ENCODE data around the gene TPCN1.

Gene TPCN1

GRCh38 chr12:113221181-113221996 is at the start of gene TPCN1:
TSS of gene TPCN1 (plus strand) at chr12:113221464. CDS start at chr12:113226853, 5,389 bp downstream.
- Mint-ChIP-seq H3K27me3 (peaks cover 9% of the 10 kb centered on the region), H3K27ac (peak within 1 kb of the TSS; percentile 97 to 98), H3K4me1 (peaks cover 43% of the 10 kb centered on the region), H3K4me3 (peak within 1 kb of the TSS; percentile 92 to 98), H3K9me3 (no peaks in the 10 kb centered on the region)
- peak; percentile 99 for DNase-seq
- peak; percentile 96 for ATAC-seq

GRCh38 chr12:113171543-113171942 is 49.7 kb upstream of the TPCN1 start:
- no peak for DNase-seq
- Mint-ChIP-seq H3K4me1 (peaks cover 6% of the 10 kb centered on the region), H3K4me3 (no peak overlapping the region), H3K27me3 (no peaks in the 10 kb centered on the region), H3K27ac (no peak overlapping the region), H3K9me3 (no peaks in the 10 kb centered on the region)
- ATAC-seq: no peak

GRCh38 chr12:113172185-113172584 is 49.1 kb upstream of the TPCN1 start:
- Mint-ChIP-seq H3K4me3 (no peak overlapping the region), H3K4me1 (peaks cover 6% of the 10 kb centered on the region), H3K27me3 (no peaks in the 10 kb centered on the region), H3K27ac (peak overlapping the region in 1 of 2 donors; percentile 20), H3K9me3 (no peaks in the 10 kb centered on the region)
- ATAC-seq (no peak), DNase-seq (no peak)

GRCh38 chr12:113173081-113173698 is 48.1 kb upstream of the TPCN1 start:
- Mint-ChIP-seq H3K27me3 (no peaks in the 10 kb centered on the region), H3K4me1 (peaks cover 6% of the 10 kb centered on the region), H3K9me3 (no peaks in the 10 kb centered on the region), H3K27ac (no peak overlapping the region), H3K4me3 (no peak overlapping the region)
- DNase-seq (no peak), ATAC-seq (no peak)

GRCh38 chr12:113174461-113175384 is 46.5 kb upstream of the TPCN1 start:
- Mint-ChIP-seq H3K27ac (peak overlapping the region; percentile 1 to 31), H3K9me3 (no peaks in the 10 kb centered on the region), H3K27me3 (no peaks in the 10 kb centered on the region), H3K4me3 (no peak overlapping the region), H3K4me1 (peaks cover 6% of the 10 kb centered on the region)
- ATAC-seq: peak; percentile 82
- peak; percentile 76 to 80 for DNase-seq

- ATAC-seq (no peak), DNase-seq (no peak)
- peaks cover 25% of the 10 kb centered on the region for H3K4me1 Mint-ChIP-seq
- no peaks in the 10 kb centered on the region for H3K27me3 Mint-ChIP-seq
- H3K9me3 Mint-ChIP-seq: no peaks in the 10 kb centered on the region
- H3K27ac Mint-ChIP-seq: no peak overlapping the region
- no peak overlapping the region for H3K4me3 Mint-ChIP-seq
These were observed 42.2 kb upstream of the TPCN1 start for GRCh38 chr12:113179023-113179422.

GRCh38 chr12:113180333-113180732 is 40.9 kb upstream of the TPCN1 start:
- Mint-ChIP-seq H3K27me3 (no peaks in the 10 kb centered on the region), H3K9me3 (no peaks in the 10 kb centered on the region), H3K4me1 (peaks cover 19% of the 10 kb centered on the region), H3K27ac (peak overlapping the region in 1 of 2 donors; percentile 85), H3K4me3 (no peak overlapping the region)
- DNase-seq (no peak), ATAC-seq (no peak)

GRCh38 chr12:113181975-113182374 is 39.3 kb upstream of the TPCN1 start:
- DNase-seq (no peak), ATAC-seq (no peak)
- Mint-ChIP-seq H3K9me3 (no peaks in the 10 kb centered on the region), H3K4me3 (no peak overlapping the region), H3K27me3 (no peaks in the 10 kb centered on the region), H3K27ac (peak overlapping the region in 1 of 2 donors; percentile 34), H3K4me1 (peaks cover 29% of the 10 kb centered on the region)

GRCh38 chr12:113183030-113183589 is 38.2 kb upstream of the TPCN1 start:
- no peak for ATAC-seq
- Mint-ChIP-seq H3K27ac (peak overlapping the region in 1 of 2 donors; percentile 96), H3K9me3 (no peaks in the 10 kb centered on the region), H3K4me3 (peak overlapping the region; percentile 94 to 96), H3K4me1 (peaks cover 35% of the 10 kb centered on the region), H3K27me3 (no peaks in the 10 kb centered on the region)
- no peak for DNase-seq

- H3K4me1 Mint-ChIP-seq: peaks cover 35% of the 10 kb centered on the region
These were observed 37.0 kb upstream of the TPCN1 start for GRCh38 chr12:113184098-113184899.

GRCh38 chr12:113184900-113185179 is 36.4 kb upstream of the TPCN1 start:
- DNase-seq: peak; percentile 89 to 91
- ATAC-seq: peak; percentile 90
- H3K4me3 Mint-ChIP-seq: peak overlapping the region; percentile 94 to 96
- no peaks in the 10 kb centered on the region for H3K9me3 Mint-ChIP-seq
- peaks cover 35% of the 10 kb centered on the region for H3K4me1 Mint-ChIP-seq
- peak overlapping the region; percentile 97 to 99 for H3K27ac Mint-ChIP-seq
- H3K27me3 Mint-ChIP-seq: no peaks in the 10 kb centered on the region

More at GRCh38 chr12:113184098-113184899, 37.0 kb upstream of the TPCN1 start:
- no peak for DNase-seq
- peak; percentile 79 for ATAC-seq
- H3K4me3 Mint-ChIP-seq: peak overlapping the region; percentile 94 to 96
- H3K9me3 Mint-ChIP-seq: no peaks in the 10 kb centered on the region
- peak overlapping the region; percentile 71 to 97 for H3K27ac Mint-ChIP-seq
- no peaks in the 10 kb centered on the region for H3K27me3 Mint-ChIP-seq

- H3K27ac Mint-ChIP-seq: peak within 1 kb of the TSS; percentile 97 to 99
- H3K4me3 Mint-ChIP-seq: peak within 1 kb of the TSS; percentile 94 to 96
- ATAC-seq (peak; percentile 64), DNase-seq (peak; percentile 80 to 87)
- no peaks in the 10 kb centered on the region for H3K9me3 Mint-ChIP-seq
- H3K4me1 Mint-ChIP-seq: peaks cover 35% of the 10 kb centered on the region
- H3K27me3 Mint-ChIP-seq: no peaks in the 10 kb centered on the region
These were observed 35.9 kb upstream of the TPCN1 start, which contains the start of the genes DDX54 and RITA1 for GRCh38 chr12:113185180-113186032. TSS of gene DDX54 (minus strand) at chr12:113185478. CDS start at chr12:113185451, 27 bp downstream. TSS of gene RITA1 (plus strand) at chr12:113185721. CDS start at chr12:113186747, 1,026 bp downstream.

GRCh38 chr12:113186033-113186365 is 35.3 kb upstream of the TPCN1 start:
- no peak for DNase-seq
- ATAC-seq: no peak
- H3K4me1 Mint-ChIP-seq: peaks cover 35% of the 10 kb centered on the region
- peak overlapping the region; percentile 94 to 96 for H3K4me3 Mint-ChIP-seq
- no peaks in the 10 kb centered on the region for H3K9me3 Mint-ChIP-seq
- no peaks in the 10 kb centered on the region for H3K27me3 Mint-ChIP-seq
- H3K27ac Mint-ChIP-seq: peak overlapping the region; percentile 90 to 99
